Esophagus muscularis mucosa (tissue), 3 donors: Measurements from ENCODE around the gene HIC1.

Experiments
- CTCF ChIP-seq, 3 experiments: fragments of 200-600 bp in 2 of 3; fragments of 450-650 bp in 1 of 3; sonication (generic) in 2 of 3; IDR thresholded peaks; one replicate each; pipeline ENCODE4 v1.5.1; 2017 to 2019; ENCODE audit warnings: antibody characterized with exemption in 3 of 3, mild to moderate bottlenecking in 2 of 3, moderate library complexity in 1 of 3
- POLR2A ChIP-seq: fragments of 450-650 bp; IDR thresholded peaks from one replicate; pipeline ENCODE4 v1.6.1; 2017; ENCODE audit warnings: antibody characterized with exemption, moderate library complexity, mild to moderate bottlenecking, low read depth
- POLR2AphosphoS5 ChIP-seq, 2 donors: sonication (generic); formaldehyde crosslinking; IDR thresholded peaks; one replicate each; pipeline ENCODE4 v1.6.1; 2017; ENCODE audit warnings: antibody characterized with exemption in 2 of 2

GRCh38 chr17:2030779-2031163 lies 24.1 kb upstream of the HIC1 start:
- TF ChIP-seq CTCF (IDR thresholded peaks at IDR 0.05) (peak in 1 of 3 experiments; percentile 29), POLR2AphosphoS5 (IDR thresholded peaks at IDR 0.05) (peak in 1 of 2 donors; percentile 23), POLR2A (no peak)
